Nephron progenitor cell (in vitro differentiated cells): ENCODE measurements around the gene TNFRSF4.

Experiments used
- DNase-seq: peaks from one replicate; pipeline ENCODE4 v3.0.0; 2021
- H3K27ac Mint-ChIP-seq: 2 replicates; pipeline ENCODE4 v1.8.0; 2021; ENCODE audit warnings: mild to moderate bottlenecking, moderate library complexity, mixed read lengths
- H3K27me3 Mint-ChIP-seq: 2 replicates; pipeline ENCODE4 v1.8.0; 2021; ENCODE audit warnings: mild to moderate bottlenecking, low read depth, mixed read lengths; ENCODE audit not compliant: poor library complexity
- H3K36me3 Mint-ChIP-seq: 2 replicates; pipeline ENCODE4 v1.8.0; 2021; ENCODE audit warnings: low read depth, mixed read lengths
- H3K4me1 Mint-ChIP-seq: 2 replicates; pipeline ENCODE4 v1.8.0; 2021; ENCODE audit warnings: mixed read lengths
- H3K4me3 Mint-ChIP-seq: 2 replicates; pipeline ENCODE4 v1.8.0; 2021; ENCODE audit warnings: mild to moderate bottlenecking, moderate library complexity, mixed read lengths
- H3K9me3 Mint-ChIP-seq: 2 replicates; pipeline ENCODE4 v1.8.0; 2021; ENCODE audit warnings: mild to moderate bottlenecking, moderate library complexity, mixed read lengths
- TF ChIP-seq, protein P1 (sequence below): fragments of 200-600 bp; sonication (generic); IDR thresholded peaks from 2 replicates; pipeline ENCODE4 v1.5.0; 2021; ENCODE audit warnings: antibody characterized with exemption

TNFRSF4 gene

GRCh38 chr1:1246577-1247340, 32.8 kb upstream of the TNFRSF4 start, which contains the start of gene C1QTNF12:
Gene C1QTNF12, minus strand, starts transcription at chr1:1246722. Its CDS starts 32 bp downstream, at chr1:1246690.
- TF ChIP-seq, protein P1, sequence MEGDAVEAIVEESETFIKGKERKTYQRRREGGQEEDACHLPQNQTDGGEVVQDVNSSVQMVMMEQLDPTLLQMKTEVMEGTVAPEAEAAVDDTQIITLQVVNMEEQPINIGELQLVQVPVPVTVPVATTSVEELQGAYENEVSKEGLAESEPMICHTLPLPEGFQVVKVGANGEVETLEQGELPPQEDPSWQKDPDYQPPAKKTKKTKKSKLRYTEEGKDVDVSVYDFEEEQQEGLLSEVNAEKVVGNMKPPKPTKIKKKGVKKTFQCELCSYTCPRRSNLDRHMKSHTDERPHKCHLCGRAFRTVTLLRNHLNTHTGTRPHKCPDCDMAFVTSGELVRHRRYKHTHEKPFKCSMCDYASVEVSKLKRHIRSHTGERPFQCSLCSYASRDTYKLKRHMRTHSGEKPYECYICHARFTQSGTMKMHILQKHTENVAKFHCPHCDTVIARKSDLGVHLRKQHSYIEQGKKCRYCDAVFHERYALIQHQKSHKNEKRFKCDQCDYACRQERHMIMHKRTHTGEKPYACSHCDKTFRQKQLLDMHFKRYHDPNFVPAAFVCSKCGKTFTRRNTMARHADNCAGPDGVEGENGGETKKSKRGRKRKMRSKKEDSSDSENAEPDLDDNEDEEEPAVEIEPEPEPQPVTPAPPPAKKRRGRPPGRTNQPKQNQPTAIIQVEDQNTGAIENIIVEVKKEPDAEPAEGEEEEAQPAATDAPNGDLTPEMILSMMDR, result no peak
- no peaks in the 10 kb centered on the region for H3K36me3 Mint-ChIP-seq
- H3K27ac Mint-ChIP-seq, result no peak within 1 kb of the TSS
- H3K9me3 Mint-ChIP-seq, result no peaks in the 10 kb centered on the region
- peaks cover 5% of the 10 kb centered on the region for H3K4me1 Mint-ChIP-seq
- peaks cover 16% of the 10 kb centered on the region for H3K27me3 Mint-ChIP-seq
- no peak within 1 kb of the TSS for H3K4me3 Mint-ChIP-seq
- DNase-seq, result peak; percentile 54

- Mint-ChIP-seq H3K36me3 (no peaks in the 10 kb centered on the region), H3K4me3 (no peak overlapping the region), H3K4me1 (peaks cover 5% of the 10 kb centered on the region), H3K27ac (no peak overlapping the region), H3K27me3 (peaks cover 16% of the 10 kb centered on the region), H3K9me3 (no peaks in the 10 kb centered on the region)
- TF ChIP-seq, protein P1, result no peak
- DNase-seq, result no peak
These were observed 32.0 kb upstream of the TNFRSF4 start for GRCh38 chr1:1245817-1246576.

GRCh38 chr1:1245178-1245816, 31.3 kb upstream of the TNFRSF4 start:
- DNase-seq, result no peak
- Mint-ChIP-seq H3K36me3 (no peaks in the 10 kb centered on the region), H3K9me3 (no peaks in the 10 kb centered on the region), H3K27me3 (peaks cover 16% of the 10 kb centered on the region), H3K4me1 (peaks cover 3% of the 10 kb centered on the region), H3K27ac (no peak overlapping the region), H3K4me3 (no peak overlapping the region)
- TF ChIP-seq, protein P1, result no peak

- Mint-ChIP-seq H3K36me3 (no peaks in the 10 kb centered on the region), H3K27me3 (peaks cover 13% of the 10 kb centered on the region), H3K4me3 (no peak overlapping the region), H3K27ac (no peak overlapping the region), H3K9me3 (no peaks in the 10 kb centered on the region), H3K4me1 (no peaks in the 10 kb centered on the region)
- no peak for DNase-seq
- TF ChIP-seq, protein P1, result no peak
These were observed 30.3 kb upstream of the TNFRSF4 start for GRCh38 chr1:1244192-1244811.

- no peaks in the 10 kb centered on the region for H3K9me3 Mint-ChIP-seq
- peak; percentile 57 for DNase-seq
- no peak overlapping the region for H3K4me3 Mint-ChIP-seq
- H3K4me1 Mint-ChIP-seq, result peaks cover 3% of the 10 kb centered on the region
- peaks cover 13% of the 10 kb centered on the region for H3K27me3 Mint-ChIP-seq
- TF ChIP-seq, protein P1, result no peak
- H3K27ac Mint-ChIP-seq, result no peak overlapping the region
- H3K36me3 Mint-ChIP-seq, result no peaks in the 10 kb centered on the region
These were observed 29.8 kb upstream of the TNFRSF4 start for GRCh38 chr1:1243807-1244191.
